Superior temporal gyrus (tissue), 1 donor: ENCODE data around the gene PRICKLE1.

ENCODE experiments used
- DNase-seq: peaks from one replicate; pipeline ENCODE4 v3.0.0-alpha.2; 2016; ENCODE audit errors: extremely low spot score

The PRICKLE1 gene

DNA sequence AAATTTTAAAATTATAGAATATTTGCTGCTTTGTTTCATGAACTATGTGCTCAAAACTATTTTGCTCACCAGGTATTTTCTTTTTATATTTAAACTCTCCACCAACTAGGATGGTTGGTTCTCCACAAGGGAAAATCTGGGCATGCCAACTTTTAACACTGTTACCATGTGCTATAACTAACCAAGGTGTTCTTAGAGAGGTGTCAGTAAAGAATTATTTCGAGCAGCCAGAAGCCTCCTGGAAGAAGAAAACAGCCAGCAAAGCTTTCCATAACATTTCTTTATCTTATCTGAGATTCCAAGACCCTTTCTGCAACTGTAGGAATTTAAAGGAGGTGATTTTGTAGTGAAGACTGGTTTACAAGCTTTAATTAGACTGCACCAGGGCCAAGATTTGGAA is 97.3 kb downstream of the PRICKLE1 start:
- no peak for DNase-seq

DNA sequence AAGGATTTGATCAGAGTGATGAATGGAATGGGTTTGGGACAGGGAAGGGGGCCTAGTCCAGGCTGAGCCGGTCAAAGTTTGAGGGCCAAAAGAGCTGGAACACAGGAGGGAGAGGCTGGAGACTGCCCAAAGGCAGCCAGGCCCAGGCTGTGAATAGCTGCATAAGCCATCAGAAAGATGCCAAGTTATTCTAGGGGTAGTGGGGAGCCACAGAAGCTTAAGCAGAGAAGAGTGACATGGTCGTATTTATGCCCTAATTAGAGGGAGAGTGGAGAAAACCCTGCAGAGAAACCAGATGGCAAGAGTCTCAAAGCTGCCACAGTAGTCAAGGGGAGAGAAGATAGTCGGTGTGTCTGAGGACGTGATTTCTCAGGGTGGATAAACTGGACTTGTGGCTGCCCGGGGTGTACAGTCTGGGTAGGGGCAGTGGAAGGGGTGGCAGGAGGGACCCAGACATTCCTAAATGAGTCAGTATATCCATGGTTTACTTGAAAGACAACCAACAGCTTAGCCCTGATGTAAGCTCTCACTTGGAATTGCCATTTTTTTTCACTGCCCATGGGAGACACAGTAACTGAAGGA is 99.2 kb downstream of the PRICKLE1 start:
- DNase-seq, result no peak

DNA sequence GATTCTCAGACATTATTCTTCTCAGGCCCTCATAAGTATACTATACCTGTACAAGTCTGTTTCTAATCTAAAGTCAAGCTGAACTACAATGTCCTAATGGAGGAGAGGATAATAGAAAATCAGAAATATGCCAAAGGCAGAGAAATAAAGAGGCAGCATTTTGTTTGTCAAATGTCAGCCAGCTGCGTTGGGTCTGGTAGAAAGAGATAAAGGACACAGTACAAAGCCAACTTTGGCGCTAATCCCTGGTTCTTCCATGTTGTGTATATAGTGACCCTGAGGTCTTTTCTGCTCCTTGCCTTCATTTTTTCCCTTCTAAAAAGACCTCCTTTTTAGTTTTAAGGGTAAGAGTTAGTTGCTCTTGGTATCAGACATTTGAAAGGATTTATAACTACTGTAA is 103.1 kb downstream of the PRICKLE1 start:
- DNase-seq, result no peak

DNA sequence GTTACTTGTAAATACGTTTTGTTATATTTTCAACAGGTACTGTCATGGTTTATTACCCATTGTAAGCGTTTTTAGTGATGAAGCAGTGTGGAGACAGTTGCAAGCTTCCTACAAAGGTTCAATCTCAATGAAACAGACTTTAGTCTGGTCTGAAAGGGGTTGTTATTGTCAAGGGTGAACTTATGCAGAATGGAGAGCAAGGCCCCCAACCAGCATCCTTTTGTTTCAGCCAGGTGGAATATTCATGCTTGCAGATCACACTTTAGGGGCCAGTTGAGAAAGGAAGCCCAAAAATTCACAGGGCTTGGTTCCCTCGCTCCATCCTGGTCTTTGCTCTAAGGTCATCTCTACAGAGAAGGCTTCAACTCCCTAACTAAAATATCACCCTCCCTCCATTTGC is 103.7 kb downstream of the PRICKLE1 start:
- no peak for DNase-seq

DNA sequence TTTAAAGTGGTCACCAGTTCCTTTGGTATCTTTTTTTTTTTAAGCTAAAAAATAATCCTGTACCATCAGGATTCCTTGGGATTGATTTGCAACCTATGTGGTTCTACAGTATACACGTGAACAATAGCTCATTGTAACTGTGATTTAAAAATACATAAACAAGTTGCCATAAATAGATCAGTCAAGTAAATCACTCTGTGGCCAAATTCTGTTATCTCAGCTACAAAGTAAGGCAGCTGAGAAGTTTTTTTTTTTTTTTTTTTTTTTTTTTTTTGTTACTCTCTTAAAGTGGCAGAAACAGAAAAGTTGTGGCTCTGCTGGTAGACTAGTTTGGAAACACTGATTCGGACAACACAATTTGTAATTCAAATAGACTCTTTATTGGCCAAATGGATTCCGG is 104.5 kb downstream of the PRICKLE1 start:
- no peak for DNase-seq

DNA sequence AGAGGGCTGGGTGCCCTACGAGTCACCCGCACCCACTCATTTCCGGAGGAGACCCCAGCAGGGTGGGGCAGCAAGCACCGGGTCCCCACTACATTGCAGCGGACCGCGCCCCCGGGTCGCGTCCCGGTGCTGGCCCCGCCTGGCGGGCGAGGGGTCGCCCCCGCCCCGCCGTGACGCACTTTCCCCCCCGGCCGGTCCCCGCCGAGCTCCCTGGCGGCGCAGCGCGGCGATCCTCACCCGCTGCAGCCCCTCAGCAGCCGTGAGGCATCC is 106.1 kb downstream of the PRICKLE1 start:
- DNase-seq, result no peak

DNA sequence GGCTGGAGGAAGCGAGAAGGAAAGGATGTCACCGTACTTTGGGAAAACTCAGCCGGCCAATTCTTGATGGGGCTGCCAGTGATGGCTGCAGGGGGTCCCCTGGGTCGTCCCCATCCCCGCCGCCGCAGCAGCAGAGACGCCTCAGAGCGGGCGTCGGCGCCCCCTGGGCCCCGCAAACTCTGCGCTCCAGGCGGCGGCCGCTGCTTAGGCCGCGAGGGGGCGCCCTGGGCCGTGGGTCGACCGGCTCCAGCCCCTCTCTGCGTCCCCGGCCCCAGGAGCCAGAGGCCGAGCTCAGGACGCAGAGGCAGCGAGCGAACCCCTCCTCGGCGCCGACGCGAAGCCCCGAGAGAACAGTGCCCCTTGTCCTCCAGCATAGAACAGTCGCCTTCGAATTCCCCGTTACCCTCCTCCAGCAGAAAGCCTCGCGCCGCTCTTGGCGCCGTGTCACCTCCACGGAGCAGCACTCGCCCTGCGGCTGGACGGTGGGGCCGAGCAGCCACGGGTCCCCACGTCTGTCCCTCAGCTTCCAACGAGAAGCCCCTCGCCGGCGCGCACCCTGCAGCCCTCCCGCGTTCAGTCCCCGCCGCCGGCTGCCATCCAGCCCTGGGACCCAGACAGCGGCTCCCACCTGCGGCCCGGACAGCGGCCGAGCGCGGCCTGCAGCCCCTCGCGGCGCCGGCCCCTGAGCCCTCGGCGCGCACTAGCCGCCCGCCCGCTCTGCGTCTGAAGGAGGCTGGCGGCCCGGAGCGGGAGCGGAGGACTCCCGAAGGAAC is 106.6 kb downstream of the PRICKLE1 start:
- DNase-seq, result peak; percentile 67

DNA sequence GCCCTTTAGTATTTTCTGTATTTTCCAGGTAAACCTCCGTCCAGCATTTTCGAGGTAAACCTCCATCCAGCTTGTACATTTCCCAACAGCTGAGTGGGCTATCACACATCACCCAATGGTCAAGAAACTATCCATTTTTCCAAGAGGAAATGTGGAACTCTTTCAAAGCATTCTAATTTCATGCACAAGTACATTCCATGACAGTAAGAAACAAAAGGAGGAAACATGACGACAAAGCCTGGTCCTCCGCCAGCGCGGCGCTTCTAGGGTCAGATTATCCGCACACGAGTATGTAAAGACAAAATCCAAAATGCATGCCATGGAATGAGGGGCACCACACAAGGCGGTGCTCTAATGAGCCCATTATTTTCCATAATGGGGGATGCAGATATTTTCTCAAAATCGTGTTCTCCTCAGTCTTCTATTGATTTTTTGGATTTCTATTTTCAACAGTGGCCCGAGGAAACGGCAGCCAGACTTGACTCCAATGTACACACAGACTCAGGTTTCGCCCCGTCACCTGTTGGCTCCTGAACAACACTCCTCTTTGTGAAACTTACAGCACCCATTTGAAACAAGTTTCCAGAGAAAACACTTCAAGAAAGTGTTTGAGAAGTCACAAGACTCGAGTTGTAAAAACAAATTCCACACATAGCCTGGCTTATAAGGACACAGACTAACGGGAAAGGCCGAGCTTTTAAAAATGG is 107.4 kb downstream of the PRICKLE1 start:
- no peak for DNase-seq

DNA sequence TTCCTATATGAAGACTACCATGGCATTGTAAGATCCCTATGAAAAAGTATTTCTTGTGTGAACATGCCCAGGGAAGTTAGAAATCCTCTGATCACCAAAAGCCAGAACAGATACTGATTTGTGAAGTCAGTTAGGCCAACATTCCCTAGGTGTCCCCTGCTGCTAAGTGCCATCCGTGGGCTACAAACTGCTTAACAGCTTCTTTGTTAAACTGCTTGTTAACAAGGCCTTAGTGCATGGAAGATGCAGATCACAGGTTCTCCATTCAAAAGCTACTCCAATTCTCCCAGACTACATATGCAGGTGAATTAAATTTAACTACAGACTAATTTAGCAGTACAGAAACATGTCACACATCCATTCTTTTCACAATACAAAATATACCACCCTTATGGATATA is 108.2 kb downstream of the PRICKLE1 start:
- no peak for DNase-seq

DNA sequence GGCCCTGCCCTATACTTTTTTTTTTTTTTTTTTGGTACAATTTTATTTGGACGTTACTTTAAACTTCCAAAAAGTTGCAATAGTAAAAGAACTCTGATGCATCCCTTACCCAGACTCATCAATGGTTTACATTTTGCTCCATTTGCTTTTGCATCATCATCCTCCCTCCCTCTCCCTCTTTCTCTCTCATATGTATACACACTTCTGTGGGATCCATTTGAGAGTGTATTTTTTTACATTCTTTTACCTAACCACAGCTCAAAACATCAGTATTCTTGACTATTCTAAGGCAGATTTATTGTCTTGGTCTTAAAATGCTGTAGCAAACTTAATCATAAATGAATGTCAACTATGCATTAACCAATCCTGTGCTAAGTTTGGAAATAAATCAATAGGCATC is 111.6 kb downstream of the PRICKLE1 start:
- DNase-seq, result no peak

DNA sequence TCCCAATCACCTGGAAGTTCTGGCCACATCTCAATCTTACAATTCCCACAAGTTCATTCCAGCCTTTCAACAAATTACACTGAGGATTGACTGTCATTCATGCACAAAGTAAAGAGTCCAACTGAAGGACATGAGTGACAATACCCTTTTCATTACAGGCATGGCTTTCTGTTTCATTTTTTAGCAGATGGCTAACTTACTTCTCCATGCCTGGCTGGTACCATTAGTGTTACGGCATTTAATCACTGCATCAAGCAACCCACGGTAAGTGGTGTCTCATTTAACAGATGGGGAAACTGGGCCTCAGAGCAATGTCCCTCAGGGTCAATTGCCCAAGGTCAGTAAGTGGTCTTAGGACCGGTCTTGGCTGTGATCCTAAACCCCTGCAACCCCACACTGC is 114.4 kb downstream of the PRICKLE1 start:
- no peak for DNase-seq

DNA sequence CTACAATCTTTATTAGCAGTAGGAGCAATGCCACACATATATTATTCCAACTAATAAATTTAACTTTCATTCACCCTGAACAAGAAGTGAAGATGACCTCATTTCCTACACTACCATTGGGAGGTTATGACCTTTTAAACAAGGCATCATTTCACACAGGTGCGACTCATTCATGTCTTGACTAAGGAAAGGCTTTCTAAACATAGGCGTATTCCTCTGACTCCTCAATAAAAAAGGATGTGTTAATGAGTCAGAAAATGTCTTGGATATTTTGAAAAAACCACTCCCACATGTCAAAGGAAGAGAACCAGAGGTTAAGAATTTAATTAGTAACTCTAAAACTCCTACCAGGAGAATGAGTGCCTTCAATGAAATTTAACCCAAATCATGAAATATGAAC is 115.2 kb downstream of the PRICKLE1 start:
- DNase-seq, result no peak

DNA sequence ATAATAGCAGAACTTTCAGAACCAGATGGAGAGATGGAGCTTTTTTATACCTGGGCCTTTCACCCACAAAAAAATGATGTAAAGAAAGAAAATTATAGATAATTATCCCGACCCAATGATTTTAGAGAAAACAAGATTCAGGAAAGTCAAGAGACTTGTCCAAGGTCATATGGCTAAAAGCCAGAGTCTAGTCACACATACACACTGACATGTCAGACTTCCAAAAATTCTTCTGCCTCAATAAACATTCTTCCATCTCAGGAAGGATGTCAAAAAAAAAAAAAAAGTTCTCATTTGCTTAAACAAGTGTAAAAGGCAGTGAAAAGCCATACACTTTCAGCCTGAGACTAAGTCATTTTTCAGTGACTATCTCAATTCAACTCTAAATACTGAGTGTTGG is 116.0 kb downstream of the PRICKLE1 start:
- no peak for DNase-seq

DNA sequence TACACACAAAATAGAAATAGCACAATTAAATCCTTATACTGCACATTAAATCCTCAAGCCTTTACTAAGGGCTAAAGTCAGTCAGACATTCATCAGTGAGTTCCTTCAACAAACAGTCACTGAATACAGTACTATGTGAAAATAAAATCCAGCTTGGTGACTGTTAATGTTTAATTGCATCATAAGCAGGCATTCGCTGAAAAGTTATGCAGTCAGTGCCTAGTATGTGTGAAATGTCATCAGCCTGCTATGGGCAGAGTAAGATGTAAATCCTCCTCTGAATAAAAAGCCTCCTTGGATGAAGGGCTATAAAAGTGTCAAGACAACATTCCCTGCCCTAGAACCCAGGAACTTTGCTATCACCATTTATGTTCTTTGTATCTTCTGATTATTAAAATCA is 116.4 kb downstream of the PRICKLE1 start:
- DNase-seq, result no peak

DNA sequence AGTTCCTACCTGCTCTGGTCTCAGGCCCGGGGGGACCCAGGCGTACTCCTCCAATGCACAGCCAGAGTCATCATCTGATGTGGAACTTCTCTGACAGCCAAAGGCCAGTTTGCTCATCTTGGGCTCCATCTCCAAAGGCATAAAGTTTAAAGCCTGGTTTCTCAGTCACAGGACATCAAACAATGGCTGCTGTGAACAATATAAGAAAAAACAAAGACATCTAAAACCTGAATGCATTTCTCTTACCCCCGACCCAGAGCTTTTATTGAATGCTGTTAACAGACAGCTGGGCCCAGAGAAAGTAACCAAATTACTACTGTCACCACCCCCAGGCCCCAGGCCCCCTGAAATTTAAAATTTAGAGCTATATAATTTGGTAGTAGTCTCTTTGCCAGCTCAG is 117.2 kb downstream of the PRICKLE1 start:
- DNase-seq, result no peak

DNA sequence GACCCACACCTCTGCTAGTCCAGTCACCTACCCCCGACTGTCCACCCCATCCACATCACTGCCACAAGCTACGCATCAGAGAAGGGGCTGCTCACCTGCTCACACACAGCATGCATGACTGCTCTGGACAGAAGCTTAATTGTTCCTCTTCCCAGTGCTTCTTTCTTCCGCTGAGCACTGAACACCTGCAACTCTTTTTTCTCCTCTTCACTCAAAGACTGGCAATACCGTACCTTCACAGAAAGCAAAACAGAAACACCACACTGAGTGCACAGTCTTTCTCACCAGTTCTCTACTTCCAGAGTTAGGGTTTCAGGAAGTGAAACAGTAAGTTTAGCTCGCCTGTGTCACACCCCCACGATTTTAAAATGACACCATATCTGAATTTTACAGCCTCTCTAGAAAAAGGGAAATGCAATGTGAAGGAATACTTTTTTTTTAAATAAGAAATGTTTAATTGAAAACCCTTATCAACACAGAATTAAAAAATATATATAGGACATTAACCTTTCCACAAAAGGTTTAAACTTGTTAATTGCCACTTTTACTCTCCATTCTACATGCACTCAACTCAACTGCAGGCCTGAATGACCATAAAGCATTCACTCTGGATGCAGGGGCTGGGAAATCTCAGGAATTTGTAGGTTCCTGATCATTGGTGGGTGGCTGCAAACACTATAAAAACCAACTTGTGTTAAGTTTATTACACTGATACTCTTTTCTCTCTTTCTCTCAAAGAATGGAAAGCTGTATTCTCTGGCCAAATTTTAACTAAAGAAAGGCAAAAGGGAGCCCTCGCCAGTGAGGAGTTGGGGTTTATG is 120.0 kb downstream of the PRICKLE1 start:
- DNase-seq, result no peak

DNA sequence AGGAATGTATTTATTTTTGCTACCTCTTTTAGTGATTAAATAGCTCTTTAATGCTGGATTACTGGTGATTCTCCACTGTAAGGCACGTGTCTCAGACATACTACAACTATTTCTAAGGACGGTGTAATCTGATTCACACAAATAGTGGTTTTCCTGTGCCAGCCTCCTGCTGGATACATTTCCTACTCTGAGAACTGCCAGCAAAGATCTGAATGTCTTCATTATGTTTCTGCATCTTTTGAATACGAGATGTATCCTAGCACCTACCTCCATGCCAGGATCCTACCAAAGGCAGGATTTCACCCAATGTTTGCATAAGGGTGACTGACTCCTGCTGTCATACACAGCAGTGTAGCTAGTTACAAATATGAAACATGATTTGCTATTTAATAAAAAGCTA is 120.6 kb downstream of the PRICKLE1 start:
- DNase-seq, result peak; percentile 68

DNA sequence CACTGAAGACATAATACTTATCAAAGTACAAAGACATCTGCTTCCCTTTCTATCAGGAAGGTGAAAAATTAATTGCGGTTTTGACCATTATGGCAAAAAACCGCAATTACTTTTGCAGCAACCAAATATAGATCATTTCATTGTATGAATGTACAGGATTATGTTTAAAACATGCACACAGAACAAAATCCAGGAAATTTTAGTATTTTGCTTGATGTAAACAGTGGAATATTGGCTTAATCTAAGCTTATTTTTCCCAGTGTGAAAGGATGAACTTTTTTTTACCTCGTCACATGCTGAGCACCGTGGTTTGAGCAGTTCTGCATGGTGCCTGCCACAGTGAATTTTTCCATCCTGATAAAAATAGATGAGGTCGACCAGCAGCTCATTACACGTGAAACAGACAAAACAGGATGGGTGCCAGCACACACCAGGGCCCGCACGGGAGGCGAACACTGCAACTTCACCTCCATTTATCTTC is 121.2 kb downstream of the PRICKLE1 start:
- DNase-seq, result peak; percentile 50

DNA sequence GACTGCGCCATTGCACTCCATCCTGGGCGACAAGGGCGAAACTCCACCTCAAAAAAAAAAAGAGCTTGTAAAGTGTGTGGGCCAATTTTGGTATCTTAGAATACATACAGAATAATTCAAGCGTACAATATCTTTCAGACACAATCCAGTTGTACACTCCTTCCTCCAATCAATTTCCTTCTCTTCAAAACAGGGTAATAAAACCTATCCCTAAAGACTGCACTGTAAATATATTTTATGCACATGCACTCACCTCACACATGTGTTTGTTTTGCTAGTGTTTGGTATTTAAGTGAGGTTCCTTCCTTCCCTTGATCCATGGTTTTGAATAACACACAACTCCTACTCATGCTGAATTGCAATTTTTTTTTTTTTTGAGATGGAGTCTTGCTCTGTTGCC is 125.9 kb downstream of the PRICKLE1 start:
- DNase-seq, result no peak

DNA sequence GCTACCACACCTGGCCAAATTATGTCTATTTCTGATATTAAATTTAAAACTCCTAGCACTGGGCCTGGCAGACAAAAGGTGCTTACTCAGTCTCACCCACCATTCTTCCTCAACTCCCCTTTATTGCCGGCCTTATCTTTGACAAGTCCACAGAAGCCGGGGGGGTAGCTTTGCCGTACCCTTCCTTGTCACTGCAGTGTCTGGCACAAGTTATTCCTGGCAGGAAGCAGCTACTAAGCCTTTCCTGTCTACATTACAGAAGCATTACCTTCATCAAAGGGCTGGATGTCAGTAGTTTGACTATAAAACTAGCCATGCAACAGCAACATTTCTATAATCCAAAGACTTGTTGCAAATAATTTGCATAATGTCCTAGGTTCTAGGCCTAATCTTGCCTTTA is 127.1 kb downstream of the PRICKLE1 start:
- no peak for DNase-seq

DNA sequence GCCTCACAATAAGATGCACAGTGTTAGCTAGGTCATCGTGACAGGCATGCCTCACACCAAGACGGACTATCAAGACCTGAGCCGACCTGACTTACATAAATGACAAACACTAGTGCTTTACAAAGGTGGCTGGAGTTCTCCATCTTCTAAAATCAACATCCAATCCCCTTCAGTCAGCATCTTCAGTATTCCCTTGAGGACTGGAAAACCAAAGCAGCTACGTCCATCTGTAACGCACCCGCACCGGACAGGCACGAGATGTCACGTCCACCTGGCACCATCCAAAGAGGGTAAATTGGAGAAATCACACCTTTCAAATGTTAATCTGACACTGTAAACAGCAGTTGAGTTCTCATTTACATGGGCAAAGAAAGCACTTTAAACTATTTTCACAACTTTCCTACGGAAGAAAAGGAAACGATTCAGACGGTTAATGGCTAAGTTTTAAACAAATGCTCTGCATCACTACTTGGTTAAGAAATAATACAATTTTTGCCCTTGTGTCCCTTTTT is 130.2 kb downstream of the PRICKLE1 start:
- no peak for DNase-seq

DNA sequence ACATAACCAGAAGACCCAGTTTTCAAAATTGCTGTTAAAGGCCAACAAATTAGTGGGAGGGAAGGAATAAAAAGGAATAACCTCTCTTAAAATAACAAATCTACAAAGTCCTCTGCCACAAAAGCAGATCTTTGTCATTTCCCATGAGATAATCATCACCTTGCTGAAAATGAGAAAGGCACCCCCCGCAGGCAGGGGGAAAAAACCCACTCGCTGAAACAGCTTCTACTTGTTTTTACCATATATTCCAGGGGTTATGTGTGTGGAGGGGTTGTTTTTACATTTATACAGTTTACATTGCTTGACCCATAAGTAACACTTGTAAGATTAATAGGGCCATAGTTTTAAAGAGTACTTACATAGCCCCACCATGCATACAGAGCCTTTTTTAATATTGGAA is 131.0 kb downstream of the PRICKLE1 start:
- DNase-seq, result no peak
